Activated T-helper 1 cell treated with Interleukin-2 at 50 U/mL for 16 hours (primary cell): ENCODE results near the gene TBK1.
A peak's percentile ranks its signal among the peaks of the same experiment; 100 is the strongest.

Experiments used
- DNase-seq: peaks from one replicate; pipeline ENCODE4 v3.0.0-alpha.2; 2020; ENCODE audit warnings: low read depth

TBK1 gene

GRCh38 chr12:64451687-64452558 lies at the start of gene TBK1:
Gene TBK1, plus strand, starts transcription at chr12:64452120. Its CDS starts 3,751 bp downstream, at chr12:64455871.
- DNase-seq: peak; percentile 46

GRCh38 chr12:64402181-64402580 lies 49.7 kb upstream of the TBK1 start:
- no peak for DNase-seq

- peak; percentile 90 for DNase-seq
These were observed 48.0 kb upstream of the TBK1 start, which contains the start of gene XPOT for GRCh38 chr12:64403707-64404469. Gene XPOT, plus strand, starts transcription at chr12:64404392. Its CDS starts 5,644 bp downstream, at chr12:64410036.

GRCh38 chr12:64404470-64405256 lies 47.3 kb upstream of the TBK1 start:
- DNase-seq: peak; percentile 32

- no peak for DNase-seq
These were observed 44.3 kb upstream of the TBK1 start for GRCh38 chr12:64407342-64408223.

- no peak for DNase-seq
These were observed 40.5 kb upstream of the TBK1 start for GRCh38 chr12:64411427-64411826.

- DNase-seq: no peak
These were observed 39.5 kb upstream of the TBK1 start for GRCh38 chr12:64412459-64412858.

GRCh38 chr12:64413884-64414283 lies 38.0 kb upstream of the TBK1 start:
- no peak for DNase-seq

GRCh38 chr12:64418209-64418608 lies 33.7 kb upstream of the TBK1 start:
- DNase-seq: no peak

GRCh38 chr12:64419696-64420095 lies 32.2 kb upstream of the TBK1 start:
- DNase-seq: no peak

- no peak for DNase-seq
These were observed 23.9 kb upstream of the TBK1 start for GRCh38 chr12:64427988-64428387.

- DNase-seq: no peak
These were observed 23.0 kb upstream of the TBK1 start for GRCh38 chr12:64428956-64429355.

GRCh38 chr12:64430886-64431285 lies 21.0 kb upstream of the TBK1 start:
- DNase-seq: no peak

GRCh38 chr12:64431791-64432190 lies 20.1 kb upstream of the TBK1 start:
- no peak for DNase-seq

GRCh38 chr12:64433915-64434314 lies 18.0 kb upstream of the TBK1 start:
- DNase-seq: no peak

- DNase-seq: no peak
These were observed 11.8 kb upstream of the TBK1 start for GRCh38 chr12:64440100-64440499.

- no peak for DNase-seq
These were observed 6.4 kb upstream of the TBK1 start for GRCh38 chr12:64445490-64445889.

GRCh38 chr12:64446295-64446694 lies 5.6 kb upstream of the TBK1 start:
- no peak for DNase-seq

GRCh38 chr12:64450057-64450640 lies 1.8 kb upstream of the TBK1 start:
- no peak for DNase-seq

- DNase-seq: no peak
These were observed 1.0 kb upstream of the TBK1 start for GRCh38 chr12:64450711-64451486.
